ENCODE measurements around the gene LEMD2.

DNA sequence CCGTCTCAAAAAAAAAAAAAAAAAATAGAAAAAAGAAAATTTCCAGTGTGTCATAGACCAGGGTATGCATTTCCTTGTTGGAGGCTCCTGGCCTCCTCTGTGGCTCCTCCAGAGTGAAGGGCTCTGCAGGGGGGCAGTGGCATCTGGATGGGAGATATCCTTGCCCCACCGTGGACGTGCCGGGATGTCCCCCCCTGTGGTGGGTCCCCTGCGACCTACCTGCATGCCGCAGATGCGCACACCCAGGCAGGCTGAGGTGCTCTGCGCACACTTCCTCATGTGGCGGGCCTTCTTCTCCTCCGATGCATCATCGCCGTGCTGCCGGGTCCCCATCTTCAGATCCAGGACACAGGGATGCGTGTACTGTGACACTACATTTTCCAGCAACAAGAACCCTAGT, 63.7 kb downstream of the LEMD2 start:
- TF ChIP-seq, protein P1, sequence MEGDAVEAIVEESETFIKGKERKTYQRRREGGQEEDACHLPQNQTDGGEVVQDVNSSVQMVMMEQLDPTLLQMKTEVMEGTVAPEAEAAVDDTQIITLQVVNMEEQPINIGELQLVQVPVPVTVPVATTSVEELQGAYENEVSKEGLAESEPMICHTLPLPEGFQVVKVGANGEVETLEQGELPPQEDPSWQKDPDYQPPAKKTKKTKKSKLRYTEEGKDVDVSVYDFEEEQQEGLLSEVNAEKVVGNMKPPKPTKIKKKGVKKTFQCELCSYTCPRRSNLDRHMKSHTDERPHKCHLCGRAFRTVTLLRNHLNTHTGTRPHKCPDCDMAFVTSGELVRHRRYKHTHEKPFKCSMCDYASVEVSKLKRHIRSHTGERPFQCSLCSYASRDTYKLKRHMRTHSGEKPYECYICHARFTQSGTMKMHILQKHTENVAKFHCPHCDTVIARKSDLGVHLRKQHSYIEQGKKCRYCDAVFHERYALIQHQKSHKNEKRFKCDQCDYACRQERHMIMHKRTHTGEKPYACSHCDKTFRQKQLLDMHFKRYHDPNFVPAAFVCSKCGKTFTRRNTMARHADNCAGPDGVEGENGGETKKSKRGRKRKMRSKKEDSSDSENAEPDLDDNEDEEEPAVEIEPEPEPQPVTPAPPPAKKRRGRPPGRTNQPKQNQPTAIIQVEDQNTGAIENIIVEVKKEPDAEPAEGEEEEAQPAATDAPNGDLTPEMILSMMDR (IDR thresholded peaks at IDR 0.05; ENCODE audit: low read length) = no peak
- no peak for TF ChIP-seq EZH2 (IDR thresholded peaks at IDR 0.05; ENCODE audit: borderline replicate concordance, low read length)

All from OCI-LY1 (cell line).